GM12801 (cell line): Measurements from ENCODE around the gene LRRIQ3.

Source experiments
- TF ChIP-seq, protein P1 (sequence below): IDR thresholded peaks from one replicate; pipeline ENCODE4 v1.5.1; 2011; ENCODE audit warnings: control low read depth; ENCODE audit not compliant: insufficient read length; ENCODE audit errors: extremely low read depth

Gene LRRIQ3

DNA sequence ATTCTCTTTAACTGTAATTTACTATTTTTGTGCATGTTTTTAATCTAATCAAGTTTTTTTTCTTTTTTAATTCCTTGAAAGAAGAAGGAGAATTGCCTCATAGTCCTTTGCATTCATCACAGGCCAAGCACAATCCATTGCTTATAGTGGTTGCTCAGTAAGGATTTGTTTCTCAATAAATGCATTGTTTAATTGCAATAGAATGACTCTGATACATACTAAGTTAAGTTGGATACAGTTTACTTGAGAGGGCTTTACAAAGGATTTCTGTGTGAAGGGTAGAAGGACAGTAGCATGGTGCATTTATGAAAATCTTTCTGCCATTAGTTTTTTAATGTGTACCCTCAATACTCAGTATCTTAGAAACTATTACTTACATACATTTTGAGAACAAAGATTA is 186.2 kb downstream of the LRRIQ3 start:
- TF ChIP-seq, protein P1, sequence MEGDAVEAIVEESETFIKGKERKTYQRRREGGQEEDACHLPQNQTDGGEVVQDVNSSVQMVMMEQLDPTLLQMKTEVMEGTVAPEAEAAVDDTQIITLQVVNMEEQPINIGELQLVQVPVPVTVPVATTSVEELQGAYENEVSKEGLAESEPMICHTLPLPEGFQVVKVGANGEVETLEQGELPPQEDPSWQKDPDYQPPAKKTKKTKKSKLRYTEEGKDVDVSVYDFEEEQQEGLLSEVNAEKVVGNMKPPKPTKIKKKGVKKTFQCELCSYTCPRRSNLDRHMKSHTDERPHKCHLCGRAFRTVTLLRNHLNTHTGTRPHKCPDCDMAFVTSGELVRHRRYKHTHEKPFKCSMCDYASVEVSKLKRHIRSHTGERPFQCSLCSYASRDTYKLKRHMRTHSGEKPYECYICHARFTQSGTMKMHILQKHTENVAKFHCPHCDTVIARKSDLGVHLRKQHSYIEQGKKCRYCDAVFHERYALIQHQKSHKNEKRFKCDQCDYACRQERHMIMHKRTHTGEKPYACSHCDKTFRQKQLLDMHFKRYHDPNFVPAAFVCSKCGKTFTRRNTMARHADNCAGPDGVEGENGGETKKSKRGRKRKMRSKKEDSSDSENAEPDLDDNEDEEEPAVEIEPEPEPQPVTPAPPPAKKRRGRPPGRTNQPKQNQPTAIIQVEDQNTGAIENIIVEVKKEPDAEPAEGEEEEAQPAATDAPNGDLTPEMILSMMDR: no peak

DNA sequence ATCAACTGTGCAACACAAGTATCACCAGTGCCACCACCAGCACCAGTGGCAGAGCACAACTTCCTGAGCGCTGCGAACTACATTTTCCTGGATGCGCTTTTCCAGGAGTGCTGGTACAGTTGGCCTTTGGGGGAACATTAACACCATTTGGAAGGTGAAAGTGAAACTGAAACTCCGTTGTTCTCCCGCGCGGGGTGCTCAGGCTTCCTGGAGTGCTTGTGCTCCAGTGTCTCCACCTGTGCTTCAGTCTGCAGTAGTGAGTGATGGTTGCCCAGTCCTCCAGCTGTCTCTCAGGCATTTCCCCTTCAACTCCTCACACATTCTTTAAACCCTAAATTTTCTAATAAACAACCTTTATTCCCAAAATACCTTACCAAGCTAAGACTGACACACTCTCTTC is 187.8 kb downstream of the LRRIQ3 start:
- TF ChIP-seq, protein P1: no peak

DNA sequence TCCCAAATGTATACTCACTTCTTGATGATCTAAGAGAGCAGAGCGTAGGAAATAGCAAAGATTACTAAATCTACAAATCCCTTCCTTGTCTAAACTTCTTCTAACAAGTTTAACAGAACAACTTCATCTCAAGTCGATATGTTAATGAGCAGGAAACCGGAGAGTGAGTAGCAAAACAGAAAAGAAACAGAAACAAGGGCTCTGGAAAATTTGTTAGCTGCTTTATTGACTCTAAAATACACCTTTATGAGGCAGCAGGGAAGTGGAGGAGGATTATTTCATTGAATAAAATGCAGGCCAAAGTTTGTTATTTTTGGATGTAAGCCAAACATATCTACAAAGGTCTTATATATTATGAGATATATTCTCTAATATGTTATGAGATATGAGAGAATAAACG is 192.4 kb downstream of the LRRIQ3 start:
- TF ChIP-seq, protein P1: no peak

DNA sequence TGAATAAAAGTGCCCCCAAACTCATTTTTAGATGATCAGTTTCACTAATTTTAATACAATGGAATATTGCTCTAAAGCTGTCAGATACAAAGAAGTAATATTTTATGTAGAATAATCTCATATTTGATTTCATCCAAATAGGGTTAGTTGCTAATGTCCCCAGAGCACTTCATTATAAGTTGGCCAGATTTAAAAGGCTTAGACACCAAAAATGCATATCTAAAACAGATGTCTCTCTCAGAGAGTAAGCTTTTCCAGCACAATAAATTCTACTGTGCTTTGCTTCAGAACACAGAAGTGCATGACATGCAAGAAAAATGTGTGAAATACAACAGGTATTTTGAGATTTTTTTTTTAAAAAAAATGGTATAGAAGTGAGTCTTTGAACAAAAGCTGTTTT is 194.2 kb downstream of the LRRIQ3 start:
- TF ChIP-seq, protein P1: no peak

DNA sequence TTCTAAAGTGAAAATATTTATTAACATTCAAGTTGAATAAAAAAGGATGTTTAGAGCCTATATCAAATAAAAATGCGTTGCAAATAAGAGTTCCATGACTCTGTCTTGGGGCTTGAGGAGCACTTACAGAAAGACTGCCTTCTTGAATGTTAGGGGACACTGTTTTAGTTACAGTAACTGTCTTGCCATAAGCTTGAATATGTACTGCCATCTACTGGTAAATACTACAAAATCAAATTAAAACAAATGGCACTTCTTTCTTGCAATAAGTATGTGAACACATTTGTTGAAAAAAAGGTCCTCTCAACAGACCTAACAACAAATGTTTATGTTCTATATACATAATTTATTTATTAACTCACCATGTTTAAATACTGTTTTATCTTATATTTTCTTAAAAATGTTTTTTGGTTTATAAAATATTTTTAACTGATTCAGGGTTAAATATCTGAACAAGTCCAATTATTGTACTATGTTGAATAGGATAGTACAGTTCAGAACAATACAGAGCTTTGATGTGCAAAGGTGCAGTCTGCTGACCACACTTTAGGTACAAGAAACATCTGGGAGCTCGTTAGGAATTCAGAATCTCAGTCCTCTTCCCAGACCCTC is 199.5 kb downstream of the LRRIQ3 start:
- TF ChIP-seq, protein P1: no peak

DNA sequence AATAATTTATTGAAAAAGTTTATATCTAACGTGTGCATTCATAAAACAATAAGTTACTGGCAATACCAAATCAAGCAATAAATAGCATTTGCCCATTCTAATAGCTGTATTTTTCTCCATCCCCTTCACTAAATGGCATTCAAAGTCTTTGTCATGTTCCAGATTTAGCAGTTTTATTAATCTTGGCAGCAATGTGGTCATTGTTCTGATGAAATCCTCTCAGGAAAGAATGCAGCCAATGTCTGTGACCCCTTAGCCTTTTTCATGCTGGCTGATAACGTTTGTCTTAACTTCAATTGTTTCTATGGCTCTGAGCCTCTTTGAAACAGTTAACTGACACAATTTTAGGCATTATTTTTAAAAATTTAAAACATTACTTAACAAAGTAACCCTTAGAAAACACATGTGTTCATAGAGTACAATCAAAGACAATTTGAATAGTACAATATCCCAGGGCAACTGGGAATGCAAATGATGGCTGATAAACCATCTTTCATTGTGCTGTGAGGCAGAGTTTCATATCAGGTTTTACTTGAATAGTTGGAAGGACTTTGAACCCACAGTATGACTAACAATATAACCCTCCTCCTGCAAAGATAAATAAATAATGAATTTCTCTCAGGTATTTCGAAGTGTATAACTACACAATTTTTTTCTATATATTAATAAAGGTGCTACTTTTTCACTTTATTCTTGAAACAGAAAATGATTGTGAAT is 217.5 kb downstream of the LRRIQ3 start:
- TF ChIP-seq, protein P1: no peak

DNA sequence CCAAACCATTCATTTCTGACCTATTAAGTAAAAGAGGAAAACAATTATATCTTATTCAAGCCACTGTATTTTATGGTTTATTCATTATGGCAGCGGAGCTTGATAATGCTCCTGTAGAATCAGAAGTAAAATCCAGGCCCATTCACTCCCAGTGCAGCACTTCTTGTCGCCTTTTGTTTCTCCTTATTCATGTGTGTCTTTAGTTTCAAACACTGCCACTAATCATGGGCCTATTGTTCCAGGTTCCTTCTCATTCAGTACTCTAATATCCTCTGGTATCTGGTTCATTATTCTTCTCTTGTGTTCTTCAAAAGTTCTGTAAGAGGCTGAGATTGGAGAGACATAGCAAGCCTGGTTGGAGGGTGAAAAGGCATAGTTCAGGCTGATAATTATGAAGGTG is 218.3 kb downstream of the LRRIQ3 start:
- TF ChIP-seq, protein P1: no peak
